DMS53 treated with DMSO at 0.1 percent for 48 hours (cell line): Measurements from ENCODE around the gene VCL.
"Not testable (repeated sequence)": the region's sequence is repeated elsewhere in the genome, so short reads cannot be mapped to it uniquely, and the experiment has no call there.

Experiments
- DNase-seq: peaks from one replicate; lab custom pipeline; 2025; ENCODE audit not compliant: unreplicated experiment; lab: John Stamatoyannopoulos, UW

The VCL gene

GRCh38 chr10:74103560-74104258, 105.8 kb downstream of the VCL start:
- DNase-seq = peak; percentile 14

DNA sequence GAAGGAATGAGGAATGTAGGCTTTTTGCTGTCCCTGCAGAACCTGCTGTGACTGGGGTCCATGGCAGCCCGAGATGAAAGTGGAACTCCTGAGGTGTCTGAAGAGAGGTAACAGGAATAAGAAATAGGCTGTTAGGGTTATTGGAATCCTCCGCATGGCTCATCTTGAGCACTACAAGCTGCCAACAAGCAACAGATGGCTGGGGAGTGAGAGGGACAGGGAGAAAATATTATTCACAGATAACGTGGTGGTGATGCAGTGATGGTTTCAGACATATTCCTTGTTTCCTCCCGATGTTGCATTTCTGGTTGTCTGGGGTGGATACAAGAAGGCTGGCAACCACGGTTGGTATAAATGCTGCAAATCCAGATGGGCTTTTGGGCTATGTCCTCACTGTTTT, 106.6 kb downstream of the VCL start:
- DNase-seq = no peak

- no peak for DNase-seq
Measured at GRCh38 chr10:74104996-74105395, 107.1 kb downstream of the VCL start.

DNA sequence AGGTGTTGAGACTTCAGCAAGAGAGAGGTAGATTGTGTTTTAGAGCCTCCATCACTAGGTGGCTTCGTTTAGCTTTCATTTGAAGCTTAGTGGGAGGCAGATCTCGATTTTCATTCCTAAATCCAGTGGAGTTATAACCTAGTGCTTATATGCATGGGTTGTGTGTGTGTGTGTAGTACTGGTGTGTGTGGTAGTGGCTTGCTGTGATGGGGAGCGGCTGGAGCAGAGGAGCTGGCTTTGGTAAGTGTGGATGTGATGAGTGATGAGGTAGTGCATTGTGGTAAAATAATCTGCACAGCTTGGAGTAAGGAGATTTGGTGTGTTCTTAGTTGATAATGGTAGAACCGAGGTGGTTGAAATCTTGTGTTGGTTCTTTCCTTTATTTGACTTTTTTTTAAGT, 109.5 kb downstream of the VCL start:
- no peak for DNase-seq

GRCh38 chr10:74109452-74109851, 111.5 kb downstream of the VCL start:
- no peak for DNase-seq

- no peak for DNase-seq
Measured at GRCh38 chr10:74110120-74110519, 112.2 kb downstream of the VCL start.

DNA sequence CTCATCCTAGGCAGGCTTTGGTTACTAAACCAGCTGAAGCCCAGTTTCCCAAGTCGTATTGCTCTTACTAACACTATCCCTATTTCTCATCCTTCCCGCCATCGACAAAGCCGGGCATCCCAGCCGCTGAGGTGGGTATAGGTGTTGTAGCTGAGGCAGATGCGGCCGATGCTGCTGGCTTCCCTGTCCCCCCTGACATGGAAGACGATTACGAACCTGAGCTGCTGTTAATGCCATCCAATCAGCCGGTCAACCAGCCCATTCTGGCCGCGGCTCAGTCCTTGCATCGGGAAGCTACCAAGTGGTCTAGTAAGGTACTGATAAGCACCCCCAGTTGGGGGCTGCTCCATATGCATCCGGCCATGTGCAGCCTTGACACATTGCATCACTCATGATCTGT, 113.9 kb downstream of the VCL start:
- DNase-seq = no peak

DNA sequence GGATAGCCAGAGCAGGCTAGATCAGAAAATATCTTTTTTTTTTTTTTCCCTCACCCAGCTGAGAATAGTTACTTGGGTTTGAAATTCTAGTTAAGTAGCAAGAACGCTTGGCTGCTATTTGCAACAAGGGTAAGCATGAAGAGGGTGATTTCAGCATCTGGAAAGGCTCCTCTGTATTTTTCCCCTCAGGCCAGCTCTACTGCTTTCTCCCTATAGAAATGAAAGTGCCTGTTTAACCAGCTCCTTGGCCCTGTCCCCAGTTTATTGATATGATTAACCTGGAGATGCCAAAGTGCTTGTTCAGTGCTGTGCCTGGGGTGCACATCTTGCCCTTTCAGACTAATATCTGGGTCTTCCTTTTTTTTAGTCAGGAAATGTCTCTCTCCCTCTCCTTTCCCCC, 115.6 kb downstream of the VCL start:
- no peak for DNase-seq

GRCh38 chr10:74114041-74114448, 116.1 kb downstream of the VCL start:
- DNase-seq = no peak

DNA sequence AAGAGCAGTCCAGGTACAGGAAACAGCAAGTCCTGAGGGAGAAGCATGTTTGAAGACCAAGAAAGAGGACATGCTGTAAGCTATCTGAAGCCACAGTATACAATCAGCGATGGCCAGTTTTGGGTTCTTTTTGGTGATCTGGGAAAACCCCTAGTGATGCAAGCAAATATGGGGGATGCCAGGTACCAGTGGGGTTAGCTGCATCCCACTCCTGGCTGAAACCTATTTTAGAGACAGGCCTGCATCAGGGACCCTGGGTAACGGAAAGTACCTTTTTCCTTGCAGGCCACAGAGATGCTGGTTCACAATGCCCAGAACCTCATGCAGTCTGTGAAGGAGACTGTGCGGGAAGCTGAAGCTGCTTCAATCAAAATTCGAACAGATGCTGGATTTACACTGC, 119.8 kb downstream of the VCL start:
- DNase-seq = no peak

- DNase-seq = no peak
Measured at GRCh38 chr10:74118804-74119203, 120.9 kb downstream of the VCL start.

DNA sequence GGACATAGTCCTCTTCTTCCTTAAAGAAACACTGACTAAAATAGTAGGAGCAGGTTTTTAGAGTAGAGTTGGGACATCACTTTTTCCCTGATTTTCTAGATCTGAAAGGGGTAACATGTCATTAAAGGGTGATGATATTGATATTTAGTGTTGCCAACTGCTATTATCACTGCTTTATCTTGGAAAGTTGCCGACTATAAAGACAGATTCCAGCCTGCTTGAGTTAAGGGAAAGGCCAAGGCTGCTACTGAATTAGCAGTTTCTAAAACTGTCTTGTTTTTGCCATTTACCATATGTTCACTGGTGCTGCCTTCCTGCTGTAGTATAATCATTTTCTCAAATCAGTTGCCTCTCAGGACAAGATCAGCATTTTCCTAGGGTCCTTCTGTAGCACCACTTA, 123.0 kb downstream of the VCL start:
- DNase-seq = no peak

DNA sequence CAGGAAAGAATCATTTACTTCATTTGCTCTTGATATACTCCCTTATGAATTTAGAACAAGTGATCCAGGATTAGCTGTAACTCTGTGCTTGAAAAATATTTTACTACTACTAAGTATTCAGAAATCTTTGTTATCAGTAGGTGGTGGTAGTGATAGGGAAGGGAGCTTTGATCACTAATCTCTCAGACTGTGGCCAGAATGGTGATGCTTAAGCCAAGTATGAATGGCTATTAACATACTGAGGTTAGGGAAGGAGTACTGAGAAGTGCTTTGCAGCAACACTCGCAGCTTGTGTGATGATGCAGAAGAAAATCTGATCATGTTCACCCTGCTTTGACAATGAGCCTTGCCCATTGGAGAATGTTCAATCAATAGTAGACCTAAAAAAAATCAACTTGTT, 123.5 kb downstream of the VCL start:
- no peak for DNase-seq

DNA sequence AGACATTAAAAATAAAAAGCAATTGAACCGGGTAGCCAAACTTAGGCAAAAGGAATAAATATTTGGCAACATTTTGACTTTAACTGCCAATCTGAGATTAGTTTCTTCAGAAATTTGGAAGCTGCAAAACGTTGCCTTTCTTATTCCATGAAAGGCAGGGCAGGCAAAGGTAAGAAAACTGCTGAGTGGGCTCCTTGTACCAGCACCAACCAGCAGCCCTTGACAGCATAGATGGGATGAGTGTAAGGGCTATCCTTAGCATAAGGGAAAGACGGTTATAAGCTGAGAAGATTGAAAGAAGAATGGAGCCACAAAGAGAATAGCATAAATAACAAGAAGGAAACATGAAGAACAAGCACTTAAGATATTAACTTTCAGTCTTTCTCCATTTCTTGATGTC, 124.1 kb downstream of the VCL start:
- no peak for DNase-seq

- no peak for DNase-seq
Measured at GRCh38 chr10:74123081-74123480, 125.2 kb downstream of the VCL start.

GRCh38 chr10:74133923-74134820, 136.3 kb downstream of the VCL start:
- DNase-seq = no peak

GRCh38 chr10:74135452-74135851, 137.5 kb downstream of the VCL start:
- DNase-seq = no peak

DNA sequence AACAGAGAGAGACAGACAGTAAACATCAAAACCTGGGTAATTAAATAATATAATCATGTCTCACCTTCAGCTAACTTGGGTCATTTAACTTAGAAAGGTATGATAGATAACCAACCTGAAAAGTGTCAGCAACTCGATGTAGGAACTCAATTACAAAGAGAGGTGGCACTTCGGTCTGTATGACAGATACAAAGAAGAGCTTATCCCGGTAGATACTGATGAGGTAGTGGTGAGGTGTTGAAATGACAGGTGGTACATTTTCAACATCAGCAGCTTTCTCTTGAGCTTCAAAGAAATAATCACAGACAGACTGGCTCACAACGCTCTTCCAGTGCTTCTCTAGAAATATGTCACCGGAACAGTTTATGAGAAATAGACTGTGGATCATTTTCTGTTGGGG, 140.1 kb downstream of the VCL start:
- no peak for DNase-seq

GRCh38 chr10:74138596-74138995, 140.7 kb downstream of the VCL start:
- DNase-seq = not testable (repeated sequence)

GRCh38 chr10:74139981-74140380, 142.1 kb downstream of the VCL start:
- DNase-seq = no peak

GRCh38 chr10:74140553-74140952, 142.6 kb downstream of the VCL start:
- DNase-seq = no peak

DNA sequence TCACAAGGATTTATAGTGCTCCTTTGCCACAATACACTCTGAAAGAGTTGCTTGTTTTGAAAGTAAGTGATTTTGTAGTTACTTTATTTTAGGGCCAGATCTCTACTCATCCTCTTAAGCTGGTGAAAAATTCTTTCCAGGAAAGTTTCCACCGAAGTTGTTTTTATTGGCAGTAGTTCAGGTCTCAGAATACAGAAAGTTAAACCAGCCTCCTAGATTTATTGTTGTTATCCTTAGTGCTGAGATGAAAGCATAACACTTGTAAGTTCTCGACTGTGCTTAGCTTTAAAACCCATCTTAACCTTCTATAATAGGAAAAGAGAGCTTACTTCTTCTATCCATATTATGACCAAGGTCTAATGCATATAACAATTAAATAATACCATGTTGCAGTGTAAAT, 147.2 kb downstream of the VCL start:
- DNase-seq = no peak
